HG03575 (cell line): ENCODE results near the gene MAPK12.

Experiments used
- ATAC-seq: cut with Tn5 transposase; IDR thresholded peaks from one replicate; pipeline ENCODE4 v1.9.1; 2021; ENCODE audit not compliant: unreplicated experiment, insufficient number of reproducible peaks, low FRiP score; ENCODE audit errors: extremely low read depth

Gene MAPK12

GRCh38 chr22:50270666-50271394 lies 9.3 kb upstream of the MAPK12 start:
- ATAC-seq = no peak

GRCh38 chr22:50269970-50270665 lies 8.6 kb upstream of the MAPK12 start, which contains the start of gene MAPK11:
Gene MAPK11, minus strand, starts transcription at chr22:50270380. Its CDS starts 88 bp downstream, at chr22:50270292.
- no peak for ATAC-seq

- no peak for ATAC-seq
Observed at GRCh38 chr22:50269573-50269969, 8.1 kb upstream of the MAPK12 start.

GRCh38 chr22:50268655-50269113 lies 7.2 kb upstream of the MAPK12 start:
- ATAC-seq = no peak

- no peak for ATAC-seq
Observed at GRCh38 chr22:50267591-50268390, 6.3 kb upstream of the MAPK12 start.

- ATAC-seq = no peak
Observed at GRCh38 chr22:50266994-50267393, 5.5 kb upstream of the MAPK12 start.

- ATAC-seq = no peak
Observed at GRCh38 chr22:50264946-50265669, 3.6 kb upstream of the MAPK12 start.

- no peak for ATAC-seq
Observed at GRCh38 chr22:50264104-50264745, 2.7 kb upstream of the MAPK12 start.

GRCh38 chr22:50262973-50263617 lies 1.6 kb upstream of the MAPK12 start:
- ATAC-seq = no peak

GRCh38 chr22:50262460-50262911 lies 1.0 kb upstream of the MAPK12 start:
- no peak for ATAC-seq

GRCh38 chr22:50260801-50261614 lies 475 bp downstream of the MAPK12 start:
- no peak for ATAC-seq

- ATAC-seq = no peak
Observed at GRCh38 chr22:50260434-50260800, 1.1 kb downstream of the MAPK12 start.

GRCh38 chr22:50259302-50259701 lies 2.2 kb downstream of the MAPK12 start:
- ATAC-seq = no peak

GRCh38 chr22:50258361-50259292 lies 2.9 kb downstream of the MAPK12 start:
- ATAC-seq = no peak

- no peak for ATAC-seq
Observed at GRCh38 chr22:50257451-50258360, 3.8 kb downstream of the MAPK12 start.
